Cardiac atrium fibroblast (primary cell): ENCODE data around the gene ZDHHC8. TPM values are rescaled to one million over a fixed set of nuclear protein-coding genes. Genes with fewer than 3 reads are reported as not detected.

Experiments
- total RNA-seq: library from RNA; depleted of rRNA; stranded (reverse); fragments of >200 nt; gene quantifications from 2 replicates; pipeline ENCODE4 v1.2.3, GENCODE V29; 2015

ZDHHC8 gene, protein sequence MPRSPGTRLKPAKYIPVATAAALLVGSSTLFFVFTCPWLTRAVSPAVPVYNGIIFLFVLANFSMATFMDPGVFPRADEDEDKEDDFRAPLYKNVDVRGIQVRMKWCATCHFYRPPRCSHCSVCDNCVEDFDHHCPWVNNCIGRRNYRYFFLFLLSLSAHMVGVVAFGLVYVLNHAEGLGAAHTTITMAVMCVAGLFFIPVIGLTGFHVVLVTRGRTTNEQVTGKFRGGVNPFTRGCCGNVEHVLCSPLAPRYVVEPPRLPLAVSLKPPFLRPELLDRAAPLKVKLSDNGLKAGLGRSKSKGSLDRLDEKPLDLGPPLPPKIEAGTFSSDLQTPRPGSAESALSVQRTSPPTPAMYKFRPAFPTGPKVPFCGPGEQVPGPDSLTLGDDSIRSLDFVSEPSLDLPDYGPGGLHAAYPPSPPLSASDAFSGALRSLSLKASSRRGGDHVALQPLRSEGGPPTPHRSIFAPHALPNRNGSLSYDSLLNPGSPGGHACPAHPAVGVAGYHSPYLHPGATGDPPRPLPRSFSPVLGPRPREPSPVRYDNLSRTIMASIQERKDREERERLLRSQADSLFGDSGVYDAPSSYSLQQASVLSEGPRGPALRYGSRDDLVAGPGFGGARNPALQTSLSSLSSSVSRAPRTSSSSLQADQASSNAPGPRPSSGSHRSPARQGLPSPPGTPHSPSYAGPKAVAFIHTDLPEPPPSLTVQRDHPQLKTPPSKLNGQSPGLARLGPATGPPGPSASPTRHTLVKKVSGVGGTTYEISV
- total RNA-seq, result 10.9 and 38.3 TPM in 2 replicates

DNA sequence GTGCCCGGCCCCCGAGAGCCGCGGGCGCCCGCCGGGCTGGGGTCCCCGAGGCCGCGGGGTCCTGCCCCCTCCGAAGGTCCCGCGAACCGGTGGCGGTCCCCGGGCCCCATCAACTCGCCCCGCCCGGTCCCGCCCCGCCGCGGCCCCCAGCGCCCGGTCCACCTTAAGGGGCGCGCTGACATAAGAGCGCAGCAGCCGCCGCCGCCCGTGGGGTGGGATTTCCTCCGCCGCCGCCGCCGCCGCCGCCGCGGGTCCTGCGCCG is at the start of gene ZDHHC8:
Gene ZDHHC8 (plus strand): TSS at position 208 of the 262 bp plus-strand sequence. CDS start 144 bp downstream, outside the sequence.

DNA sequence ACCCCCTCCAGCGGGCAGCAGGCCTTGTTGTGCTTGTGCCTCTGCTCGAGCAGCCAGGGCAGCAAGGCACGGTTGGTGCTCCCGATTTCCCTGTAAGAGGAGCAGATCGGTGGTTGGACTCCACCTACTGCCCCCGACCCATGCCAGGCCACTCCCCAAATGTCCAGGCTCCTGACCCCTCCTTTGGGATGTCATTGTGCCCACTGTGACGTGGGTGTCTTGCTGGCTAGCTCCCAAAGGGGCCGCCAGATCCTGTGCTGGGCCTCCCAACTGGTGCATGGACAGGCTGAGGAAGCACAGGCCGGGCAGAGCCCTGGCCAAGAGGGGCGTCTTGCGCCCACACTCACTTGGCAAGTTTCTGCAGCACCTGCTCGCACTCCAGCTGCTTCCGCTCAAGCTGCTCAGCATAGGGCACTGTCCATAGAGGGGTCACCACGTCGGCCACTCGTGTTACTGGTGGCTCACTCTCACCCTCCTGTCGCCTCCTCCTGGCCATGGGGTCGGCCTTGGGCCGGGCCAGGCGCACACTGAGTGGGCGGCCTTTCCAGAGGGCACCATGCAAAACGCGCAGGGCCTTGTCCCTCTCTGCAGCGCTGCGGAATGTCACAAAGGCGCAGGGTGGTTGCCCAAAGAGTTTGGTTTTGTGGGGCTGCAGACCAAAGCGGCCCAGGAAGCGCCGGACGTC is 15.8 kb upstream of the ZDHHC8 start, which contains the start of gene RANBP1:
Gene RANBP1 (plus strand): TSS at position 414 of the 685 bp plus-strand sequence. CDS start 81 bp downstream, at position 495.

DNA sequence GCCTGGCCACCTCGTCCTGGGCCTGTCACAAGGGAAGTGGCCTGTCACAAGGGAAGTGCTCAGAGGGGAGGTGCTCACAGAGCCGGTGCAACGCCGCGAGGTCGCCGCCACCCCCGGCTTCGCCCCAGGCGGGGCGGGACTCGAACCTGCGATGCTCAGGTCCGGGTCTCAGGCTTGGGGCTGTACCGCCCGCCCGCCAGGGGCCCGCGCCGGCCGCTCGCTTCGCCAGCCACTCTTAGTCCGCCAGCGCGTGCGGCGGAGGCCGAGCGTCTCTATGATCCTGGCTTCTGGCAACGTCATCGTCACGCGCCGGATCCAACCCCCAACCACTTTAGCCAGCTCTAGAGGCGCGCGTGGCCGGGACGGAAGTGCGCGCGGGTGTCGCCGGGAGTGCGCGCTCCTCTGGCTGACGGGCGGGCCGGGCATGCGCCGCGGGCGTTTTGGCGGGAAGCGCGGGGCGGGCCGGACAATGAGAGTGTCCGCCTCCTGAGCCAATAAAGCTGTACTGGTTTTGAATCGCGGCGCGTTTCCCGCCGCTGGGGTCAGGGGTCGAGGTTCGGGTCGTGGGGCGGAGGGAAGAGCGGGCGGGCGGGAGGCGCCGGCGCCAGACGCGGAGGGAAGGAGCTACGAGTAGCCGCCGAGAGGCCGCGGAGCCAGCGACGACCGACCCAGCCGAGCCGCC is 14.5 kb upstream of the ZDHHC8 start, which contains the start of gene TRMT2A:
Gene TRMT2A (minus strand): TSS at position 276 of the 682 bp plus-strand sequence. CDS start 320 bp downstream, outside the sequence.

DNA sequence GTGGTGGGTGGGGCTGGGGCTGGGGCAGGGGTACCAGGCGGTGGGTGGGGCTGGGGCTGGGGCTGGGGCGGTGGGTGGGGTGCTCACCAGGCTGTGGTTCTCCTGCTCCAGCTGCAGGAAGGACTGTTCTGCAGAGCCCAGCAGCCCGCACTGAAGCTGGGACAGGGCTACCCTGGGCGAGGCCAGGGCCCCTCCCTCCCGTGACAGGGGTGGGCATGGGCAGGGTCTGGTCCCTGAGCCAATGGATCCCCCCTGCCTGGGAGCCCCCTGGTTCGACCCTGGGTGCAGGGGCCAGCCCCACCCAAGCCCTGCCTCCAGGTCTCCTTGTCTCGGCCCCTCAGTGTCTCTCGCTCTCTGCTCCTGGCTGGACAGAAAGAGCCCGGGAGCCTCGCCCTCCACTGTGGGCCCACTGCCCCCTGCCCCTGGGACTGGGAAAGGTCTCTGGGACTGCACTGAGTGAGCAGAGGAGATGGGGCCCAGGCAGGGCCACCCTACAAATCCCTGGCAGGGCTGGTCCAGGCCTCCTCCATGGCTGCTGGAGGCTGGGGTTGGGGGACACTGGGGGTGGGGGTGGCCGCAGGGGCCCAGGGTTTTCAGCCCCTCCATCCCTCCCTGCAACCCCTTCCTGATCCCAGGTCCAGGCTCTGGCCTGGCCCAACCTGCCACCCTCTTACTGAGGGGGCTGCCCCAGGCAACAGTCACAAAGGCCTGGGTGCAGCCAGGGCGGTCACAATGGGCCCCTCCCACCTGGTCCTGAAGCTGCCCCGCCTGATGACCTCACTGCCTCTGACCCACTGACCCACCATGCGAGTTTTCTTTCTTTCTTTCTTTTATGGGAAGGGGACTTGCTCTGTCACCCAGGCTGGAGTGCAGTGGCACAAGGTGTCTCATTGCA is 19.0 kb downstream of the ZDHHC8 start, which contains the start of gene CCDC188:
Gene CCDC188 (minus strand): TSS at position 675 of the 895 bp plus-strand sequence. CDS start 69 bp downstream, at position 606.

Other genes starting within 250 kb of the ZDHHC8 start
- gene COMT, start 190.0 kb upstream of the ZDHHC8 start, total RNA-seq, result 349 and 404 TPM in 2 replicates
- gene TXNRD2, start 190.0 kb upstream of the ZDHHC8 start, total RNA-seq, result 20.8 and 23.2 TPM in 2 replicates
- gene ARVCF, start 115.0 kb upstream of the ZDHHC8 start, total RNA-seq, result 11.3 and 16.6 TPM in 2 replicates
- gene TANGO2, start 110.7 kb upstream of the ZDHHC8 start, total RNA-seq, result 25.9 and 27.3 TPM in 2 replicates
- 18.6 and 22.4 TPM in 2 replicates for gene DGCR8, start 51.6 kb upstream of the ZDHHC8 start, total RNA-seq
- 156 and 256 TPM in 2 replicates for gene RANBP1, start 15.7 kb upstream of the ZDHHC8 start, total RNA-seq
- gene TRMT2A, start 14.6 kb upstream of the ZDHHC8 start, total RNA-seq, result 29.3 and 33.0 TPM in 2 replicates
- 0.49 and 10.1 TPM in 2 replicates for gene CCDC188, start 19.3 kb downstream of the ZDHHC8 start, total RNA-seq
- 0.54 and 0.97 TPM in 2 replicates for gene RTN4R, start 136.5 kb downstream of the ZDHHC8 start, total RNA-seq
- gene DGCR6L, start 188.3 kb downstream of the ZDHHC8 start, total RNA-seq, result 39.9 and 51.8 TPM in 2 replicates